ENCODE measurements around the gene TRMT2A. TPM values are rescaled to one million over a fixed set of nuclear protein-coding genes. Genes with fewer than 3 reads are reported as not detected.

The TRMT2A gene
- total RNA-seq, 1 experiment from 2014 or later, result 68.1 TPM

GRCh38 chr22:20127869-20128618, 11.0 kb upstream of the TRMT2A start:
- H3K27me3 ChIP-seq (replicated peaks; ENCODE audit: insufficient read depth, low read depth, low read length, poor library complexity), result no peaks in the 10 kb centered on the region
- DNase-seq (ENCODE audit: low spot score), result no peak
- ChIA-PET CTCF (interaction anchor here (0.5 kb wide), 1 partner anchor 169 kb away, joined by 5 read pairs; no protein-coding TSS in a partner anchor), POLR2A (ENCODE audit: low non-redundant PET) (no interaction called here)
- H3K9me3 ChIP-seq (ENCODE audit: low read depth, low read length, poor library complexity, severe bottlenecking), result no peaks in the 10 kb centered on the region
- TF ChIP-seq EZH2 (IDR thresholded peaks at IDR 0.05; ENCODE audit: borderline replicate concordance, low read depth, low read length, poor library complexity, severe bottlenecking), result no peak
- TF ChIP-seq, protein P1, sequence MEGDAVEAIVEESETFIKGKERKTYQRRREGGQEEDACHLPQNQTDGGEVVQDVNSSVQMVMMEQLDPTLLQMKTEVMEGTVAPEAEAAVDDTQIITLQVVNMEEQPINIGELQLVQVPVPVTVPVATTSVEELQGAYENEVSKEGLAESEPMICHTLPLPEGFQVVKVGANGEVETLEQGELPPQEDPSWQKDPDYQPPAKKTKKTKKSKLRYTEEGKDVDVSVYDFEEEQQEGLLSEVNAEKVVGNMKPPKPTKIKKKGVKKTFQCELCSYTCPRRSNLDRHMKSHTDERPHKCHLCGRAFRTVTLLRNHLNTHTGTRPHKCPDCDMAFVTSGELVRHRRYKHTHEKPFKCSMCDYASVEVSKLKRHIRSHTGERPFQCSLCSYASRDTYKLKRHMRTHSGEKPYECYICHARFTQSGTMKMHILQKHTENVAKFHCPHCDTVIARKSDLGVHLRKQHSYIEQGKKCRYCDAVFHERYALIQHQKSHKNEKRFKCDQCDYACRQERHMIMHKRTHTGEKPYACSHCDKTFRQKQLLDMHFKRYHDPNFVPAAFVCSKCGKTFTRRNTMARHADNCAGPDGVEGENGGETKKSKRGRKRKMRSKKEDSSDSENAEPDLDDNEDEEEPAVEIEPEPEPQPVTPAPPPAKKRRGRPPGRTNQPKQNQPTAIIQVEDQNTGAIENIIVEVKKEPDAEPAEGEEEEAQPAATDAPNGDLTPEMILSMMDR (conservative IDR thresholded peaks at IDR 0.05; ENCODE audit: low read depth, low read length), result no peak
- intact Hi-C loops (cut with micrococcal nuclease; ENCODE audit: unreplicated experiment), result loop anchor here (5.0 kb wide), 1 partner anchor 156 kb away; no protein-coding TSS in a partner anchor
- no TSS peak for BruUV-seq (replicated peaks)
- H3K4me1 ChIP-seq (ENCODE audit: insufficient read depth, low read length, poor library complexity, severe bottlenecking), result peaks cover 5% of the 10 kb centered on the region
- H3K27ac ChIP-seq (ENCODE audit: low read depth, low read length, poor library complexity, severe bottlenecking), result no peak overlapping the region
- H3K36me3 ChIP-seq (ENCODE audit: insufficient read depth, low read length, poor library complexity, severe bottlenecking), result peaks cover 50% of the 10 kb centered on the region
- H3K4me3 ChIP-seq (ENCODE audit: low read depth, low read length, poor library complexity, severe bottlenecking), result no peak overlapping the region

GRCh38 chr22:20127318-20127868, 10.4 kb upstream of the TRMT2A start:
- TF ChIP-seq, protein P1 (conservative IDR thresholded peaks at IDR 0.05; ENCODE audit: low read depth, low read length), result no peak
- no peak for TF ChIP-seq EZH2 (IDR thresholded peaks at IDR 0.05; ENCODE audit: borderline replicate concordance, low read depth, low read length, poor library complexity, severe bottlenecking)
- Histone ChIP-seq H3K27me3 (replicated peaks; ENCODE audit: insufficient read depth, low read depth, low read length, poor library complexity) (no peaks in the 10 kb centered on the region), H3K9me3 (ENCODE audit: low read depth, low read length, poor library complexity, severe bottlenecking) (no peaks in the 10 kb centered on the region), H3K27ac (ENCODE audit: low read depth, low read length, poor library complexity, severe bottlenecking) (no peak overlapping the region), H3K4me1 (ENCODE audit: insufficient read depth, low read length, poor library complexity, severe bottlenecking) (peaks cover 5% of the 10 kb centered on the region), H3K36me3 (ENCODE audit: insufficient read depth, low read length, poor library complexity, severe bottlenecking) (peaks cover 55% of the 10 kb centered on the region), H3K4me3 (ENCODE audit: low read depth, low read length, poor library complexity, severe bottlenecking) (no peak overlapping the region)
- ChIA-PET POLR2A (ENCODE audit: low non-redundant PET) (no interaction called here), CTCF (no interaction called here)
- BruUV-seq (replicated peaks), result no TSS peak
- DNase-seq (ENCODE audit: low spot score), result no peak
- intact Hi-C loops (cut with micrococcal nuclease; ENCODE audit: unreplicated experiment), result loop anchor here (5.0 kb wide), 1 partner anchor 155 kb away; no protein-coding TSS in a partner anchor

DNA sequence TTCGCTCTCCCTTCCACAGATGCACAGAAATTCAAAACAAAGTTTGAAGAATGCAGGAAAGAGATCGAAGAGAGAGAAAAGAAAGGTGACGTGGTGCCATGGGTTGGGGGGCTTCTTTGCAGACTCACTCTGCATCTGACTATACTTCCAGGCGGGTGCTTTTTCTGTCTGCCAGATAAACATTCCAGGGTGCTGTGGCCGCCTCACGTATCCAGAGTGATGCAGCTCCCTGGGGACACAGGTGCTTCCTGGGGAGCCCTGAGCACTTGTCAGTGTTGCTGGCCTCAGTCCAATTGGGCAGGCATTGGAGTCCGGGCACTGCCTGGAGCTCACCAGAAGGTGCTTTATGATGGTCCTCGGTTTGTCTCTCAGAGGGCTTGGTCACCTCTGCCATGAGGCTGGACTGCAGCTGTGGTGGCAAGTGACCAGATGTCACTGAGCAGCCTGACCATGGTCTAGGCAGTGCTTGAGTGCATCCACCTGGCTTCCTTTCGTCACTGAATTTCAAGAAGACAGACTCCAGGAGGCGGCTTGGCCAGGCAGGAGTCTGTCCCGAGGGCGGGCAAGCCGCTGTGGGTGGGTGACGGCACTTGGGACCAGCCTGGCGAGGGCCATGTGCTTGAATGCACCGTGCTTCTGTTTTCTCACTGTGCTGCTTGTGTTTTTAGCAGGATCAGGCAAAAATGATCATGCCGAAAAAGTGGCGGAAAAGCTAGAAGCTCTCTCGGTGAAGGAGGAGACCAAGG, 9.4 kb upstream of the TRMT2A start:
- BruUV-seq (replicated peaks), result no TSS peak
- TF ChIP-seq EZH2 (IDR thresholded peaks at IDR 0.05; ENCODE audit: borderline replicate concordance, low read depth, low read length, poor library complexity, severe bottlenecking), result no peak
- TF ChIP-seq, protein P1 (conservative IDR thresholded peaks at IDR 0.05; ENCODE audit: low read depth, low read length), result no peak

More for the DNA sequence above, 9.4 kb upstream of the TRMT2A start:
- H3K9me3 ChIP-seq (ENCODE audit: low read depth, low read length, poor library complexity, severe bottlenecking), result no peaks in the 10 kb centered on the region
- no peaks in the 10 kb centered on the region for H3K27me3 ChIP-seq (replicated peaks; ENCODE audit: insufficient read depth, low read depth, low read length, poor library complexity)
- H3K27ac ChIP-seq (ENCODE audit: low read depth, low read length, poor library complexity, severe bottlenecking), result no peak overlapping the region
- intact Hi-C loops (cut with micrococcal nuclease; ENCODE audit: unreplicated experiment), result loop anchor here (5.0 kb wide), 1 partner anchor 154 kb away; no protein-coding TSS in a partner anchor
- DNase-seq (ENCODE audit: low spot score), result no peak
- H3K4me3 ChIP-seq (ENCODE audit: low read depth, low read length, poor library complexity, severe bottlenecking), result no peak overlapping the region
- ChIA-PET CTCF (no interaction called here), POLR2A (ENCODE audit: low non-redundant PET) (no interaction called here)
- H3K36me3 ChIP-seq (ENCODE audit: insufficient read depth, low read length, poor library complexity, severe bottlenecking), result peaks cover 64% of the 10 kb centered on the region
- peaks cover 5% of the 10 kb centered on the region for H3K4me1 ChIP-seq (ENCODE audit: insufficient read depth, low read length, poor library complexity, severe bottlenecking)
